Measurements from ENCODE around the gene ITPKB.
A peak's percentile ranks its signal among the peaks of the same experiment; 100 is the strongest.

The ITPKB gene

DNA sequence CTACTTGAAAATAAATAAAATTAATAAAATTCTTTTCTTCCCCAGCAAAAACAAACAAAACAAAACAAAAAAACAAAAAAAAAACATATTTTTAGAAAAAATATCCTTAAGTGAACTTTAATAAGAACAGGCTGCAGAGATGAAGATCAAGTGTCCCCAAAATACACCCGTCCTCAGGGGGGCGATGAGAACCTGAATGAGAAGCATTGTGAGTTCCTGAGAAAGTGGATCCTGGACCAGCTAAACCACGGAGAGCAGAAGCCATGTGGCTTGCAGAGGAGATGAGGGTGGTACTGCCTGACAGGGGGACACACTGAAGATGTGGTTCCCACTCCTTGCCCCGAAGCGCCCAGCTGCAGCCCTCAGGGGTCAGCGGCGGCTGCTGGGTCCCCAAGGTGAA, 89.3 kb downstream of the ITPKB start:
- no peaks in the 10 kb centered on the region for H3K27me3 ChIP-seq (ENCODE audit: control insufficient read depth in 5 of 5, insufficient read depth in 4 of 5, low read length in 5 of 5)
- peaks cover 0 to 46% (median 39%) of the 10 kb centered on the region in 5 donors for H3K36me3 ChIP-seq (ENCODE audit: control insufficient read depth in 5 of 5, insufficient read depth in 5 of 5, low read length in 5 of 5)
- H3K27ac ChIP-seq (ENCODE audit: low read depth, low read length), result peak overlapping the region; percentile 30
- H3K9me3 ChIP-seq (ENCODE audit: control insufficient read depth in 5 of 5, low read length in 5 of 5), result no peaks in the 10 kb centered on the region
- H3K4me3 ChIP-seq (ENCODE audit: low read depth in 1 of 5, low read length in 5 of 5), result no peak overlapping the region
- H3K9ac ChIP-seq (ENCODE audit: low read length in 5 of 5), result no peak overlapping the region
- peaks cover 5 to 52% (median 17%) of the 10 kb centered on the region in 5 donors for H3K4me1 ChIP-seq (ENCODE audit: control insufficient read depth in 5 of 5, insufficient read depth in 5 of 5, low read length in 5 of 5)

DNA sequence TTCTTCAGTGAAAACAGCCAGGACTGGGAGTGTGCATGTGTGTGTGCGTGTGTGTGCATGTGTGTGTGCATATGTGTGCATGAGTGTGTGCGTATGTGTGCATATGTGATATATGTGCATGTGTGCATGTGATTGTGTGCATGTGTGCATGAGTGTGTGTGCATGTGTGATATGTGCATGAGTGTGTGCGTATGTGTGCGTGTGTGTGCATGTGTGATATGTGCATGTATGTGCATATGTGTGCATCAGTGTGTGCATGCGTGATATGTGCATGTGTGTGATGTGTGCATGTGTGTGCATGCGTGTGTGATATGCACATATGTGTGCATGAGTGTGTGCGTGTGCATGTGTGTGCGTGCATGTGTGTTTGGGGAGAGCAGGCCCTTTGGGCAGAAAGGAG, 89.8 kb downstream of the ITPKB start:
- H3K9me3 ChIP-seq (ENCODE audit: control insufficient read depth in 5 of 5, low read length in 5 of 5), result no peaks in the 10 kb centered on the region
- H3K36me3 ChIP-seq (ENCODE audit: control insufficient read depth in 5 of 5, insufficient read depth in 5 of 5, low read length in 5 of 5), result peaks cover 0 to 51% (median 39%) of the 10 kb centered on the region in 5 donors
- no peaks in the 10 kb centered on the region for H3K27me3 ChIP-seq (ENCODE audit: control insufficient read depth in 5 of 5, insufficient read depth in 4 of 5, low read length in 5 of 5)
- peaks cover 0 to 52% (median 13%) of the 10 kb centered on the region in 5 donors for H3K4me1 ChIP-seq (ENCODE audit: control insufficient read depth in 5 of 5, insufficient read depth in 5 of 5, low read length in 5 of 5)
- H3K27ac ChIP-seq (ENCODE audit: low read depth, low read length), result no peak overlapping the region
- no peak overlapping the region for H3K4me3 ChIP-seq (ENCODE audit: low read depth in 1 of 5, low read length in 5 of 5)
- no peak overlapping the region for H3K9ac ChIP-seq (ENCODE audit: low read length in 5 of 5)

DNA sequence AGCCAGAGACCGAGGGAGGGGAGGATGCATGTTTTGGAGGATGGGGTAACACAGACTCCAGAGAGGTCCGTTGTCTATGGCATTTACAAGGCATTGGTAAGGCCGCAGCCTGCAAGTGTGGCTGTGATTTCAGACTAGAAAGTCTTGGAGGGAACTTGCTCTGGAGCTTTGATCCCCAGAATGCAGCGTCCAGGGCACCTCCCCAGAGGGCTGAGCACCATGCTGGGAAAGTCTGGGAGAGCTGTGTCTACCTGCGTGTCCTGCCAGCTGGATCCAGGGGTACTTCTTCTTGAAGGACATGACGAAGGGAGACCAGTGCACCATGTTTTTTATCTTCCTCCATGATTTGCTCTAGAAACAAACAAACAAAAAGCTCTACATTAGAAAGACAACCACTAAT, 90.7 kb downstream of the ITPKB start:
- H3K36me3 ChIP-seq (ENCODE audit: control insufficient read depth in 5 of 5, insufficient read depth in 5 of 5, low read length in 5 of 5), result peaks cover 0 to 59% (median 46%) of the 10 kb centered on the region in 5 donors
- H3K27ac ChIP-seq (ENCODE audit: low read depth, low read length), result no peak overlapping the region
- H3K9ac ChIP-seq (ENCODE audit: low read length in 5 of 5), result no peak overlapping the region
- H3K9me3 ChIP-seq (ENCODE audit: control insufficient read depth in 5 of 5, low read length in 5 of 5), result no peaks in the 10 kb centered on the region
- H3K4me3 ChIP-seq (ENCODE audit: low read depth in 1 of 5, low read length in 5 of 5), result no peak overlapping the region
- H3K4me1 ChIP-seq (ENCODE audit: control insufficient read depth in 5 of 5, insufficient read depth in 5 of 5, low read length in 5 of 5), result peaks cover 0 to 52% (median 10%) of the 10 kb centered on the region in 5 donors
- H3K27me3 ChIP-seq (ENCODE audit: control insufficient read depth in 5 of 5, insufficient read depth in 4 of 5, low read length in 5 of 5), result no peaks in the 10 kb centered on the region

DNA sequence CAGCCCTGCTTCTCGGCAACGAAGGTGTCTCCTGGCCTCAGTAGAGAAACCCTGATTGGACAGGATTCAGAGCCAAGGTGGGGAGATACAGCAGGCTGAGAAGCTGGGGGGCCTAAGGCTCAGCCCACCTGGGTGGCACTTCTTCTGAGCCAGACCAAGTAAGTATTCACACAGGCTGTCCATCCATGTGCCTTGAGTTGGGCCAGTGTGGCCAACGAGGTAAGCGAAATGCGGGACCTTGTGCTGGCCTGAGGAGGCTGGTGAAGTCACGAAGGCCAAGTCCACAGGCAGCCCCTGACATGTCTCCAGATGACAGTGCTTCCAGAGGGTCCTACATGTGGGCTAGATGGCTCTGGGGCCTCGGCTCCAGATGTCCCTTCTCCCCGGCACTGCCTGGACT, 91.4 kb downstream of the ITPKB start:
- H3K9me3 ChIP-seq (ENCODE audit: control insufficient read depth in 5 of 5, low read length in 5 of 5), result no peaks in the 10 kb centered on the region
- H3K4me3 ChIP-seq (ENCODE audit: low read depth in 1 of 5, low read length in 5 of 5), result no peak overlapping the region
- peaks cover 0 to 62% (median 48%) of the 10 kb centered on the region in 5 donors for H3K36me3 ChIP-seq (ENCODE audit: control insufficient read depth in 5 of 5, insufficient read depth in 5 of 5, low read length in 5 of 5)
- H3K27ac ChIP-seq (ENCODE audit: low read depth, low read length), result no peak overlapping the region
- H3K27me3 ChIP-seq (ENCODE audit: control insufficient read depth in 5 of 5, insufficient read depth in 4 of 5, low read length in 5 of 5), result no peaks in the 10 kb centered on the region
- peaks cover 0 to 52% (median 12%) of the 10 kb centered on the region in 5 donors for H3K4me1 ChIP-seq (ENCODE audit: control insufficient read depth in 5 of 5, insufficient read depth in 5 of 5, low read length in 5 of 5)
- no peak overlapping the region for H3K9ac ChIP-seq (ENCODE audit: low read length in 5 of 5)

DNA sequence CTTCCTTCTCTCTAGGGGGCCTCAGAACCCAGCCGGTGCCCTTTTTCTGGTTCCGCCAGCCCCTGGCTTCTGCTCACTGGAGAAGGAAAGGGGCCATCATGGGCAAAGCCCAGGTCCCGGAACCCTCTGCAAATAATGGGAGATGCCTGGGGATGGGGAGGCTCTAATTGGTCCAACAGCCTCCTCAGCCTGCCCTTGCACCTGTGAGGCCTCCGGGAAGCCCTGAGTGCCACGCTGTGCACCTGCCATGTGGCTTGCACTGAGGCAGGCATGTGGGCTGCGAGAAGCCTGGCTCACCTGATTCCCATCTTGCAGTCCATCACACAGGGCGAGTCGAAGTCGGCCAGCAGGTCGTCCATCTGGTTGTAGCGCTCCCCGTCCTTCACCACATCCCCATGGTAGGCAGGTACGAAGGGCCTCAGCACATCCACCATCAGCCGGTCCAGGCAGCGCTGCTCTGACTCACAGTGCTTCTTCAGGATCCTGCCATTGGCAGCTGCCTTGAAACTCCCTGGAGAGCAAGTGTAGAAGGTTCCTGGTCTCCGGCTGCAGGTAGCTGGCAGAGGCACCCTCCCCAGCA, 92.1 kb downstream of the ITPKB start:
- Histone ChIP-seq H3K27ac (ENCODE audit: low read depth, low read length) (no peak overlapping the region), H3K27me3 (ENCODE audit: control insufficient read depth in 5 of 5, insufficient read depth in 4 of 5, low read length in 5 of 5) (no peaks in the 10 kb centered on the region), H3K9me3 (ENCODE audit: control insufficient read depth in 5 of 5, low read length in 5 of 5) (no peaks in the 10 kb centered on the region), H3K9ac (ENCODE audit: low read length in 5 of 5) (no peak overlapping the region), H3K4me1 (ENCODE audit: control insufficient read depth in 5 of 5, insufficient read depth in 5 of 5, low read length in 5 of 5) (peaks cover 0 to 52% (median 12%) of the 10 kb centered on the region in 5 donors), H3K36me3 (ENCODE audit: control insufficient read depth in 5 of 5, insufficient read depth in 5 of 5, low read length in 5 of 5) (peaks cover 0 to 69% (median 48%) of the 10 kb centered on the region in 5 donors), H3K4me3 (ENCODE audit: low read depth in 1 of 5, low read length in 5 of 5) (no peak overlapping the region)

DNA sequence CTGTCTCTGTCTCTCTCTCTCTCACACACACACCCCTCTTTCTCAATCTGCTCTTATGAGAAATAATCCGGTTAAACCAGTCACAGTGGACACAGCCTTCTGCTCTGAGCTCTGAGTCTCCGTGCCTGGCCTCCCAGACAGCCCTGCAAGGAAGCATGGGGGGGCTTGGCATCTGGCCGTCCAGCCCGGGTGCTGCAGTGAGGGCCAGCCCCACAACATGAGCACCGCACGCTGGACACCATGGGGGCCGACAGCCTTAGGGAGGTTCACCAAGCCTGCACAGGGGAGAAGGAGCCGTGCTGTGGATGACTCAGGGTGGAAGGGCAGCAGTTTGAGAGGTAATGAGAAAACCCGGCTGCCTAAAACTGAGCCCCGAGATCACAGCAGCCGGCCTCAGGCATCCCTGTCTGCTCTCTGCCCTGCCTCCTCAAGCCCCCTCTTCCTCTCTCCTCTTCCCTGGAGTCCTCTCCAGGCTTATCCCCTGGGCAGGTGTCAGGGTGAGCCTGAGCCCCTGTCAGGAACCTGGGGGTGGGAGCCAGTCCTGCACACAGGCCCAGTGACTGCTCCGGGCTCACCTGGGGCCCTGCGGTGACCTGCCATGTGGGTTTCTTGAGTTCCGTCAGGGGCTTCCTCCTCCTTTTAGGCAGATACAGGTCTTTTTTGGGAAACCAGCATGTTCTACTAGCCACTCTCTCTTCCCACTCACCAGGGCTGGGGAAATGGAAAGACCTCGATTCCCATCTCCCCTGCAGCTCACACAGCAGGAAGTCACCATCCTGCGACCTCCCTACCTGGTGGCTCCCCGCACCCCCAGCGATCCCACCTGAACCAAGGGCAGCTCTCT, 92.8 kb downstream of the ITPKB start:
- H3K27ac ChIP-seq (ENCODE audit: low read depth, low read length), result no peak overlapping the region
- H3K9ac ChIP-seq (ENCODE audit: low read length in 5 of 5), result no peak overlapping the region
- peaks cover 0 to 55% (median 12%) of the 10 kb centered on the region in 5 donors for H3K4me1 ChIP-seq (ENCODE audit: control insufficient read depth in 5 of 5, insufficient read depth in 5 of 5, low read length in 5 of 5)
- H3K9me3 ChIP-seq (ENCODE audit: control insufficient read depth in 5 of 5, low read length in 5 of 5), result no peaks in the 10 kb centered on the region
- no peak overlapping the region for H3K4me3 ChIP-seq (ENCODE audit: low read depth in 1 of 5, low read length in 5 of 5)
- H3K27me3 ChIP-seq (ENCODE audit: control insufficient read depth in 5 of 5, insufficient read depth in 4 of 5, low read length in 5 of 5), result no peaks in the 10 kb centered on the region
- H3K36me3 ChIP-seq (ENCODE audit: control insufficient read depth in 5 of 5, insufficient read depth in 5 of 5, low read length in 5 of 5), result peaks cover 0 to 76% (median 55%) of the 10 kb centered on the region in 5 donors

DNA sequence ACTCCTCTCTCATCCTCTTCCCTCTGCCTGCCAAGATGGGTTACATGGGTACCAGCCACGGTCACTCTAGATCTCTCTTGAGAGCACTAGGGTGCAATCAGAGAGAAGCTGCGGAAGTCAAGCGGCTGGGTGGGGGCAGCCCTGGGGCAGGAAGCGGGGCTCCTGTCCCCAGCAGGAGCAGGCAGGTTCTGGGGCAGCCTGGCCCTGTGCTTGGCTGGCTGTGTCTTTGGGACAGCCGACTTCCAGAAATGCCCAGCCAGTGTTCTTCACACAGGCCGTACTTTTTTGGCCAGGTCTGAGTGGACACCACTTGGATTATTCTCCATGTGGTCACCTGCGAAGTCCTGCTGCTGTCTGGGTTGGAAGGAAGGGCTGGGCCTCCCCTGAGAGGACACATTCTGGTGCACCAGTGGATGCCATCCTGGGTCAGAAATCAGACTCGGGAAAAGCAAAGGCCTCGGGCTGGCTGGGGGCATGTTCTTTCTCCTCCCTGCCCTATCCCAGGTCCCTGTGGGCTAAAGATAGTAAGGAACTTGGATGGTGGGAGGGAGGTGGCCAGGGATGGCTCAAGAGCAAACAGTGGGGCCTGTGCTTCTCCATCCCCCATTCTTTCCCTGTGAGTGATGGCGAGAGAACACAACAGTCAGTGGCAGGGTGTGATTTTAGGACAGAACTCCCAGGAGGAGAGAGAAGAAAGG, 93.7 kb downstream of the ITPKB start:
- Histone ChIP-seq H3K27ac (ENCODE audit: low read depth, low read length) (no peak overlapping the region), H3K9me3 (ENCODE audit: control insufficient read depth in 5 of 5, low read length in 5 of 5) (no peaks in the 10 kb centered on the region), H3K9ac (ENCODE audit: low read length in 5 of 5) (no peak overlapping the region), H3K36me3 (ENCODE audit: control insufficient read depth in 5 of 5, insufficient read depth in 5 of 5, low read length in 5 of 5) (peaks cover 0 to 82% (median 61%) of the 10 kb centered on the region in 5 donors), H3K27me3 (ENCODE audit: control insufficient read depth in 5 of 5, insufficient read depth in 4 of 5, low read length in 5 of 5) (no peaks in the 10 kb centered on the region), H3K4me1 (ENCODE audit: control insufficient read depth in 5 of 5, insufficient read depth in 5 of 5, low read length in 5 of 5) (peaks cover 0 to 61% (median 12%) of the 10 kb centered on the region in 5 donors), H3K4me3 (ENCODE audit: low read depth in 1 of 5, low read length in 5 of 5) (no peak overlapping the region)

DNA sequence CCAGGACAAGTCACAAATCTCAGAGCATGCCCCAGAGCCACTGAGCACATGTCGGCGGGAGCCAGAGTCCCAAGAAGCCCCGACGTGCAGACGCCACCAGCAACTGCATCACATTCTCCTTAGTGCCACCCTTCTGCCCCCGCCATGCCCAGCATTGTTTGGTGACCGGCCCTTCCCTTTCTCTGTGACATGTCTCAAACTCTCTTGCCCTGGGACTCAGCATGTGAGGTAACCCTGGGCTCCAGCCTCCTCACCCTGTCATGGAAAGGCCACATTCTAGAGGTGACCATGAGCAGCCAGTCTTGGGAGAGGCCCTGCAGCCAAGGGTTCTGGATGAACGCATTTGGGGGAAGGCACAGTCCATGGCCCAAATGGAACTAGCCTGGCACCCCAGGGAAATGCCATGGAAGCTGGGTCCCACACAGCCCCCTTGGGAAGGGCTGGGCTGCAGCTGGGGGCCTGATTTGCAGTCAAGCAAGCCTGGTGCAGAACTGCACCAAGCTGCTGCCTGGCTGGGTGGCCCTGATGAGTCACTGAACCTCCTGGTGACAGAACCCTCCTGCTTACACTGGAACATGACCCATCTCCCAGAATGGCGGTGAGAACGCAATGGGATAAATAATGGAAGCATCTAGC, 94.4 kb downstream of the ITPKB start:
- Histone ChIP-seq H3K27ac (ENCODE audit: low read depth, low read length) (no peak overlapping the region), H3K36me3 (ENCODE audit: control insufficient read depth in 5 of 5, insufficient read depth in 5 of 5, low read length in 5 of 5) (peaks cover 0 to 89% (median 67%) of the 10 kb centered on the region in 5 donors), H3K9me3 (ENCODE audit: control insufficient read depth in 5 of 5, low read length in 5 of 5) (no peaks in the 10 kb centered on the region), H3K9ac (ENCODE audit: low read length in 5 of 5) (no peak overlapping the region), H3K27me3 (ENCODE audit: control insufficient read depth in 5 of 5, insufficient read depth in 4 of 5, low read length in 5 of 5) (no peaks in the 10 kb centered on the region), H3K4me3 (ENCODE audit: low read depth in 1 of 5, low read length in 5 of 5) (no peak overlapping the region), H3K4me1 (ENCODE audit: control insufficient read depth in 5 of 5, insufficient read depth in 5 of 5, low read length in 5 of 5) (peaks cover 0 to 64% (median 12%) of the 10 kb centered on the region in 5 donors)

DNA sequence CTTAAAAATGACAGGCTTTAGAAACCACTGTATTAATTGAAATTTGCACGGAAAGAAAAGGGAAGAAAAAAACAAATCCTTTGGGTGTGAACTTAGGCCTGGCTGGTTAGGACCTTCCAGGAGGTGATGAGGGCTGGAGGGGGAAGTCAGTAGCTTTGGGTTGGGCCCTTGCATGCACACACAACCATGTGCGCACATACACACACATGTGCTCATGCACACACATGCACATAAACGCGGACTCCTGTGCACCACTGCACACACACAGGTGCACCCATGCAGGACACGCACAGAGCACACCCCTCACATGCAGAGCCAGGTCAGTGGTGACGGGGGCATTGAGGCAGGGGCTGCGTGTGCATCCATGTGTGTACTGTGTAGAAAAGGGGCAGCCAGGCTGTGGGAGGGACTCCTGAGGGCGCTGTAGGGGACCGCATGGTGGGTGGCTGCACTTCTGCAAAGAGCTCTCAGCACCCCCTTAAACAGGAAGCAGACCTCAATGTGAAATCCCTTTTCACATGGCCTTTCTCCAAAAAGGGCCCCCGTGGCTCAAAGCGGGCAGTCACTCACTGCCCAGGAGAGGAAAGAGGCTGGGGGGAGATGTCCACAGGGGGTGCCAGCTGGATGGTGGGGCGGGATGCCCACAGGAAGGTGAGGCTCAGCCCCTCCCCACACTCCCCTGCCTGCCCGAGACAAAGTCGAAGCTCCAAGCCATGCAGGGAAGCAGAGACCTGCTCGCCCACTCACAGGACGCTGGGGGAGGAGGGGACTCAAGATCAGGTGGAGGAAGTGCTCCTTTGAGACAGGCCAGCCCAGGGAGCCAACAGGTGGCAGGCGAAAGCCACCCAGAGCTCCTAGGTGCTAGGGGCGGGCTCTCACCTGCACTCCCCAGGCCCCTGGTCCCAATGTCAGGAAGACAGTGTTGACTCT, 95.2 kb downstream of the ITPKB start:
- no peak overlapping the region for H3K27ac ChIP-seq (ENCODE audit: low read depth, low read length)
- H3K36me3 ChIP-seq (ENCODE audit: control insufficient read depth in 5 of 5, insufficient read depth in 5 of 5, low read length in 5 of 5), result peaks cover 0 to 93% (median 73%) of the 10 kb centered on the region in 5 donors
- H3K9me3 ChIP-seq (ENCODE audit: control insufficient read depth in 5 of 5, low read length in 5 of 5), result no peaks in the 10 kb centered on the region
- peaks cover 0 to 57% (median 12%) of the 10 kb centered on the region in 5 donors for H3K4me1 ChIP-seq (ENCODE audit: control insufficient read depth in 5 of 5, insufficient read depth in 5 of 5, low read length in 5 of 5)
- no peaks in the 10 kb centered on the region for H3K27me3 ChIP-seq (ENCODE audit: control insufficient read depth in 5 of 5, insufficient read depth in 4 of 5, low read length in 5 of 5)
- H3K4me3 ChIP-seq (ENCODE audit: low read depth in 1 of 5, low read length in 5 of 5), result no peak overlapping the region
- no peak overlapping the region for H3K9ac ChIP-seq (ENCODE audit: low read length in 5 of 5)

All from subcutaneous abdominal adipose tissue (tissue), 5 donors.